Colonic mucosa (tissue), 4 donors: Measurements from ENCODE around the gene EXOC8. TPM values are rescaled to one million over a fixed set of nuclear protein-coding genes. Genes with fewer than 3 reads are reported as not detected.
A peak's percentile ranks its signal among the peaks of the same experiment; 100 is the strongest.

ENCODE experiments used
- DNase-seq: peaks from one replicate; pipeline ENCODE4 v3.0.0-alpha.2; 2020
- H3K27ac ChIP-seq: fragments of 200-600 bp; one replicate; pipeline ENCODE4 v1.8.0; 2021
- H3K27me3 ChIP-seq: fragments of 200-600 bp; one replicate; pipeline ENCODE4 v1.8.0; 2021
- H3K36me3 ChIP-seq: fragments of 200-600 bp; one replicate; pipeline ENCODE4 v1.8.0; 2021
- H3K4me1 ChIP-seq: fragments of 200-600 bp; one replicate; pipeline ENCODE4 v1.8.0; 2021; ENCODE audit warnings: mild to moderate bottlenecking
- H3K4me3 ChIP-seq: fragments of 200-600 bp; one replicate; pipeline ENCODE4 v1.8.0; 2021
- H3K9ac ChIP-seq, 2 donors: one replicate each; pipeline ENCODE4 v1.7.0; 2013; ENCODE audit warnings: control low read depth in 2 of 2, low read depth in 2 of 2, low read length in 2 of 2
- H3K9me3 ChIP-seq: fragments of 200-600 bp; one replicate; pipeline ENCODE4 v1.8.0; 2021
- CTCF ChIP-seq: fragments of 200-600 bp; IDR thresholded peaks from one replicate; pipeline ENCODE4 v1.8.0; 2022; ENCODE audit warnings: antibody characterized with exemption, mild to moderate bottlenecking
- intact Hi-C: fragments of 100-400 bp; cut with DNase I; formaldehyde crosslinking; loops from one replicate; pipeline ENCODE4 v1.14.1; 2022
- total RNA-seq, 2 donors: library from RNA; stranded (reverse); fragmentation: NEBNext Ultra II Directional in 1 of 2; extraction: Animal tissue kit (Norgen Biotek cat#: 25700) in 1 of 2; gene quantifications; one replicate each; pipeline ENCODE4 v1.2.1, GENCODE V29; 2021
- donor health status: healthy.
- donor health status: DM: no; HTN: no; CAD: no.
- donor health status: DM: no; HTN: no; CAD: no.

The EXOC8 gene
- total RNA-seq, 2 donors from 2014 or later: 13.2 to 14.9 TPM

- Histone ChIP-seq H3K9ac (no peak overlapping the region), H3K27ac (no peak overlapping the region)
- no peak for TF ChIP-seq CTCF
Observed at GRCh38 chr1:231340328-231341013, 2.8 kb upstream of the EXOC8 start.

DNA sequence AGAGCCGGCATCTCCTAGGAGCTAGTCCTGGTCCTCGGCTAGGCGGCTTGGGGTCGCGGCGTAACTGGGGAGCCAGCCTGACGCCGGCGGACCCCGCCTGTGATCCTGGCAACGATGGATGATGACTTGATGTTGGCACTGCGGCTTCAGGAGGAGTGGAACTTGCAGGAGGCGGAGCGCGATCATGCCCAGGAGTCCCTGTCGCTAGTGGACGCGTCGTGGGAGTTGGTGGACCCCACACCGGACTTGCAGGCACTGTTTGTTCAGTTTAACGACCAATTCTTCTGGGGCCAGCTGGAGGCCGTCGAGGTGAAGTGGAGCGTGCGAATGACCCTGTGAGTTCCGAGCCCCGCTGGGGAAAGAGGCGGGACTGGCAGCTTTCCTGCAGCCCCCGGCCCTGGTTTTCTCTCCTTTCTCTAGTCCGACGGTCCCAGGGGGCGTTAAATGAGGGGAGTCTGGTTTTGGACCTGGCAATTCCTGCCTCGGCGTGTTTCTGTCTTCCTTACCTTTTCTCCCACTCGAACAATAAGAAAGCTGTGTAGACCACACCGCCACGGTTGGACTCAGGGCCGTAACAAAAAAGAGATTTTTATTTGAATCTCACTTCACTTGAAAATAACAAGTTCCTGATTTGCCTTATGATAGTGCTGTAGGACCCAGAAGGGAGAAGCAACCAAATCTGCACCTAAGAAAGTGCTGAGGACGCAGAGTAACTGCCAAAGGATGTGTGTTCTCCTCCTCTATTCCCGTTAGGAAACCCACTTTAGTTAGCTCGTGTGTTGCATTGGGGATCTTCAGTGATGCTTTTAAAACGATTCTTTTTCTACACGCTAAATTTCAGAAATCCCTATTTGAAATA is 847 bp upstream of the EXOC8 start, which contains the start of gene SPRTN:
SPRTN (plus strand) TSS at position 24 of the 859 bp plus-strand sequence; CDS start at position 115, 91 bp downstream.
- Histone ChIP-seq H3K27me3 (no peaks in the 10 kb centered on the region), H3K9ac (peak within 1 kb of the TSS; percentile 84 to 95), H3K4me1 (peaks cover 13% of the 10 kb centered on the region), H3K27ac (peak within 1 kb of the TSS; percentile 95), H3K36me3 (no peaks in the 10 kb centered on the region), H3K4me3 (peak within 1 kb of the TSS; percentile 97), H3K9me3 (no peaks in the 10 kb centered on the region)
- no peak for TF ChIP-seq CTCF
- DNase-seq: no peak
- intact Hi-C loops: loop anchor here (2.0 kb wide), 1 partner anchor 42 kb away; no protein-coding TSS in a partner anchor

More at GRCh38 chr1:231340328-231341013, 2.8 kb upstream of the EXOC8 start:
- Histone ChIP-seq H3K9me3 (no peaks in the 10 kb centered on the region), H3K36me3 (no peaks in the 10 kb centered on the region), H3K27me3 (no peaks in the 10 kb centered on the region), H3K4me1 (peaks cover 13% of the 10 kb centered on the region), H3K4me3 (no peak overlapping the region)
- intact Hi-C loops: no loop called here
- no peak for DNase-seq

DNA sequence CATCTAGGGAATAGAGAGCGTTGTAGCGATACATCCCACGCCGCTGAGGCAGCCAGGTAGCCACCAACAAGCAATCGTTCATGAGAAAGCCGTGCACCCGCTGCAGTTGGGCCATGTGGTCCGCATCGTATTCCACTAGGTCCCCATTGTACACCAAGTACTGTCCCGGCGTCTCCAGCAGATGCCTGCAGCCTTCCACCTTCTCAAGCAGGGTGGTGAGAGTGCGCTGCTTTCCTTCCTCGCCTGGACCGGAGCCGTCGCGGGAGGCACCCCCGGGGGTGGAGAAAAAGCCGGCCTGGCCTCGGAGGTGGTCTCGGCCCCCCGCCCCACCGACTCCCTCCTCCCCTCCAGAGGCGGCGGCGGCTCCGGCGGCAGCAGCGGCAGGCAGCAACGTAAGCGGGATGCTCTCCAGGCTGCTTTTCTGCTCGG is 595 bp downstream of the EXOC8 start:
- peak; percentile 22 for DNase-seq
- intact Hi-C loops: no loop called here
- peak overlapping the region; percentile 95 for H3K27ac ChIP-seq
- no peaks in the 10 kb centered on the region for H3K36me3 ChIP-seq
- peak overlapping the region; percentile 68 to 84 for H3K9ac ChIP-seq
- peaks cover 13% of the 10 kb centered on the region for H3K4me1 ChIP-seq
- peak overlapping the region; percentile 97 for H3K4me3 ChIP-seq
- no peaks in the 10 kb centered on the region for H3K27me3 ChIP-seq
- TF ChIP-seq CTCF: no peak
- H3K9me3 ChIP-seq: no peaks in the 10 kb centered on the region

- H3K9me3 ChIP-seq: no peaks in the 10 kb centered on the region
- no peak for TF ChIP-seq CTCF
- H3K4me1 ChIP-seq: peaks cover 13% of the 10 kb centered on the region
- no peak for DNase-seq
- H3K27me3 ChIP-seq: no peaks in the 10 kb centered on the region
- H3K27ac ChIP-seq: no peak overlapping the region
- intact Hi-C loops: no loop called here
- no peaks in the 10 kb centered on the region for H3K36me3 ChIP-seq
- H3K4me3 ChIP-seq: peak overlapping the region; percentile 97
- H3K9ac ChIP-seq: peak overlapping the region in 1 of 2 donors; percentile 84
Observed at GRCh38 chr1:231335663-231336602, 1.7 kb downstream of the EXOC8 start.

DNA sequence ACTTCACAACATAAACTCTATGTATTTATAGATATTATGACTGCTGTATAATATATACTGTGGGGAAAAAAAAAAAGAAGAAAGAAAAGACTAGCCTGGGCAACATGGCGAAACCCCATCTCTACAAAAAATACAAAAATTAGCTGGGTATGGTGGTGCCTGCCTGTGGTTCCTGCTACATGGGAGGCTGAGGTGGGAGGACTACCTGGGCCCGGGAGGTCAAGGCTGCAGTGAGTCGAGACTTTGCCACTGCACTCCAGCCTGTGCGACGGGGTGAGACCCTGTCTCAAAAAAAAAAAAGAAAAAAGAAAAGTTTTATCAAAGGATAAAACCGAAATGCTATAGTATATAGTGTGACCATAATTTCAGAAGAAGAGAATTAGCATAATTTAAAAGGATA is 2.7 kb downstream of the EXOC8 start:
- no peaks in the 10 kb centered on the region for H3K27me3 ChIP-seq
- no peak overlapping the region for H3K9ac ChIP-seq
- intact Hi-C loops: no loop called here
- no peaks in the 10 kb centered on the region for H3K9me3 ChIP-seq
- H3K4me1 ChIP-seq: peaks cover 13% of the 10 kb centered on the region
- H3K27ac ChIP-seq: no peak overlapping the region
- TF ChIP-seq CTCF: no peak
- no peak for DNase-seq
- no peak overlapping the region for H3K4me3 ChIP-seq
- no peaks in the 10 kb centered on the region for H3K36me3 ChIP-seq
